Mesodermal cell (in vitro differentiated cells): Measurements from ENCODE around the gene PALLD.

ENCODE experiments used
- H3K27ac ChIP-seq: 2 replicates; pipeline ENCODE4 v1.7.0; 2013; ENCODE audit warnings: mild to moderate bottlenecking, low read depth, low read length, moderate library complexity; ENCODE audit not compliant: severe bottlenecking
- H3K36me3 ChIP-seq: 2 replicates; pipeline ENCODE4 v1.7.1; 2013; ENCODE audit warnings: mild to moderate bottlenecking, low read length, moderate library complexity; ENCODE audit not compliant: control insufficient read depth, insufficient read depth
- H3K4me1 ChIP-seq: one replicate; pipeline ENCODE4 v1.7.1; 2013; ENCODE audit warnings: mild to moderate bottlenecking, low read length; ENCODE audit not compliant: insufficient read depth, control insufficient read depth, poor library complexity, severe bottlenecking
- H3K4me3 ChIP-seq: 2 replicates; pipeline ENCODE4 v1.7.0; 2013; ENCODE audit warnings: low read length, control low read depth, mild to moderate bottlenecking; ENCODE audit not compliant: insufficient read depth, poor library complexity, severe bottlenecking; ENCODE audit errors: extremely low read depth
- H3K9me3 ChIP-seq: 2 replicates; pipeline ENCODE4 v1.7.1; 2013; ENCODE audit warnings: mild to moderate bottlenecking, low read length, moderate library complexity; ENCODE audit not compliant: control insufficient read depth
- WGBS, 2 experiments: methylation state at CpG; one replicate each; pipeline ENCODE4 v1.1.5; 2013; ENCODE audit warnings: missing lambda C conversion rate in 2 of 2; ENCODE audit not compliant: insufficient coverage in 2 of 2; 5-methylcytosine and 5-hydroxymethylcytosine counted together

The PALLD gene

DNA sequence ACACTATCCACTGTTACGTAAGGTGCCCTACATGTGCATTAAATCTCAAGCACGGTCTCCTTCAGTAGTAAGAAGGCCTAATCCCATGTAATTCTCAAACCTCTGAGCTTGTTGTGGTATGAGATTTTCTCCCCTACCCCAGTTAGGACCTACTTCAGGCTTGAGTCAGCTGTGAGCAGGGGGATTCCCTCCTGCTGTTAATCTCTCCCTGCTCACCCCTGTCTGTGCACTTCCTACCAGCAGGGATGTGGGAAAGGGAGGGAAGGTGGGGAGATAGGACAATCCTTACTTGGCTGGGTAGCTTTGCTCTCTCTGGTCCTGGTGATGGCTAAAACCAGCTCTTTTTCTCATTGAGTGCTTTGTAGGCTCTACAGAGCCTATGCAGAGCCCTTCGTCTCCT, 60.8 kb downstream of the PALLD start:
- no peak overlapping the region for H3K4me3 ChIP-seq
- H3K9me3 ChIP-seq: no peaks in the 10 kb centered on the region
- no peaks in the 10 kb centered on the region for H3K4me1 ChIP-seq
- H3K36me3 ChIP-seq: no peaks in the 10 kb centered on the region
- 100% methylated on average over 1 to 2 of the region's 3 CpGs for WGBS, 2 experiments
- H3K27ac ChIP-seq: no peak overlapping the region

GRCh38 chr4:168558599-168558998, 61.7 kb downstream of the PALLD start:
- Histone ChIP-seq H3K27ac (no peak overlapping the region), H3K4me1 (no peaks in the 10 kb centered on the region), H3K9me3 (no peaks in the 10 kb centered on the region), H3K4me3 (no peak overlapping the region), H3K36me3 (no peaks in the 10 kb centered on the region)
- WGBS, 2 experiments: no CpG with 5 or more reads among the region's 1 CpG

GRCh38 chr4:168560184-168561180, 63.6 kb downstream of the PALLD start:
- Histone ChIP-seq H3K36me3 (no peaks in the 10 kb centered on the region), H3K4me3 (no peak overlapping the region), H3K4me1 (no peaks in the 10 kb centered on the region), H3K27ac (no peak overlapping the region), H3K9me3 (no peaks in the 10 kb centered on the region)
- WGBS, 2 experiments: 79 to 86% methylated on average over 1 to 2 of the region's 3 CpGs

DNA sequence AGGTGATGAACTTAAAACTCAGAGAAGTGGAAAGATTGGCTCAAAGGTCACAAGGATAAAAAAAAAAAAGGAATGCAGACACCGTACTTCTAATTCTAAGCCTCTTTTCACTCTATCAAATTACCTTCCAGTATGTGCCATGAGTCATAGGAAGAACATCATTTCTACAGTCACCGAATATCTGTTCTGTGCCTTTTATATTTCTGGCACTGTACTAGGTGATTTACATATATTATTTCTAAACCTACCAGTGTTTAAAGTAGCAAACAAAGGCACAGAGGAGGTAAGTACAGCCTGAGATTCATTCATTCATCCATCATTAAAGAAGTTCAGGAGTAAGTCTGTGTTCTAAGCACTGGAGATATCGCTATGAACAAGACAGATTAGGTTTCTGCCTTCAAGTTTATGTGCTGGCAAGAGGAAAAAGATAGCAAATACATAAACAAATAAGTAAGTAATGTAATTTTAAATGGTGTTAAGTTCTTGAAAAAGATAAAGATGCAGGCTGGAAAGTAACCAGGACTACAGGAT, 65.3 kb downstream of the PALLD start:
- no peaks in the 10 kb centered on the region for H3K9me3 ChIP-seq
- no peaks in the 10 kb centered on the region for H3K4me1 ChIP-seq
- H3K36me3 ChIP-seq: no peaks in the 10 kb centered on the region
- H3K27ac ChIP-seq: no peak overlapping the region
- no peak overlapping the region for H3K4me3 ChIP-seq
- WGBS, 2 experiments: 80 to 100% methylated on average over 1 of the region's 3 CpGs

DNA sequence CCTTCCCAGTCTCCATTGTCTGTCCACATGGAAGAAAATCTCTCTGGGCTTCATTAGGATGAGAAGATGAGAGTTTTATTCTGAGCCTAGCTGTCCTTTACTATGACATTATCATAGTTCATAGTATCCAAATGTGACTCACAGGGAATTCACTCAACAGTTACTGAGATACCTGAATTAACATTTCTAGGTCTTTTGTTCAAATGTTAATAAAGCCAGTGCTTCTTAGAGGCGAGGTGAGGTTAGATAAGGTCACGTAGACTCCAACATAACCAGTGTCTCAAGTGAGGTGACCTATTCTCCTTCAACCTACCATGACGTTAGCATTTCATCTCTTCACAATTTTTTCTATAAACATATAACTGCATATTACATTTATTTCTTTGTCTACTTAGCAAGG, 67.2 kb downstream of the PALLD start:
- Histone ChIP-seq H3K4me3 (no peak overlapping the region), H3K27ac (no peak overlapping the region), H3K4me1 (no peaks in the 10 kb centered on the region), H3K36me3 (no peaks in the 10 kb centered on the region), H3K9me3 (no peaks in the 10 kb centered on the region)
- 73 to 100% methylated on average over 1 to 2 of the region's 3 CpGs for WGBS, 2 experiments

GRCh38 chr4:168565130-168565529, 68.3 kb downstream of the PALLD start:
- no peaks in the 10 kb centered on the region for H3K9me3 ChIP-seq
- H3K36me3 ChIP-seq: no peaks in the 10 kb centered on the region
- H3K4me1 ChIP-seq: no peaks in the 10 kb centered on the region
- H3K27ac ChIP-seq: no peak overlapping the region
- H3K4me3 ChIP-seq: no peak overlapping the region
- WGBS, 2 experiments: 60% methylated on average over 2 of the region's 2 CpGs; no CpG with 5 or more reads in 1 of the 2 experiments

- H3K9me3 ChIP-seq: no peaks in the 10 kb centered on the region
- no peak overlapping the region for H3K4me3 ChIP-seq
- H3K4me1 ChIP-seq: no peaks in the 10 kb centered on the region
- H3K27ac ChIP-seq: no peak overlapping the region
- no peaks in the 10 kb centered on the region for H3K36me3 ChIP-seq
Observed at GRCh38 chr4:168566726-168567125, 69.9 kb downstream of the PALLD start.

GRCh38 chr4:168569066-168569930, 72.4 kb downstream of the PALLD start:
- WGBS, 2 experiments: 92 to 95% methylated on average over 4 of the region's 9 CpGs
- Histone ChIP-seq H3K27ac (no peak overlapping the region), H3K4me3 (no peak overlapping the region)

DNA sequence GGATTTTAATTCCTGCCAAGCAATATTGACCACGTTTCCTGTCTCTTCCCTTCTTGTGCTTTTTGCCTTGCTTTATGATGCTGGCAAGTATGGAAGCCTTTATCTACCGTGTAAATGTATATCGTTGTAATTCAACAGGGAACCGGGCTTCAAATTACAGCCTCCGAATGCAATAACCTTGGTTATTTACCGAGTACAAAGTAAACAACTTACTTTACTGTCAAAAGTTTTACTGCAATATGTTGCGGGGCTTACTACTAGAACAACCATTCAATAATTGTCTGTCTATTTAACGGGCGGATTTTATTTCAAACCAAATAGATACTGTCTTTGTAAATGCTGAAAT, 73.1 kb downstream of the PALLD start:
- no peaks in the 10 kb centered on the region for H3K4me1 ChIP-seq
- 98 to 100% methylated on average over 5 to 6 of the region's 9 CpGs for WGBS, 2 experiments
- H3K4me3 ChIP-seq: no peak overlapping the region
- H3K36me3 ChIP-seq: no peaks in the 10 kb centered on the region
- H3K9me3 ChIP-seq: no peaks in the 10 kb centered on the region
- H3K27ac ChIP-seq: no peak overlapping the region

More at GRCh38 chr4:168569066-168569930, 72.4 kb downstream of the PALLD start:
- Histone ChIP-seq H3K9me3 (no peaks in the 10 kb centered on the region), H3K36me3 (no peaks in the 10 kb centered on the region), H3K4me1 (no peaks in the 10 kb centered on the region)

DNA sequence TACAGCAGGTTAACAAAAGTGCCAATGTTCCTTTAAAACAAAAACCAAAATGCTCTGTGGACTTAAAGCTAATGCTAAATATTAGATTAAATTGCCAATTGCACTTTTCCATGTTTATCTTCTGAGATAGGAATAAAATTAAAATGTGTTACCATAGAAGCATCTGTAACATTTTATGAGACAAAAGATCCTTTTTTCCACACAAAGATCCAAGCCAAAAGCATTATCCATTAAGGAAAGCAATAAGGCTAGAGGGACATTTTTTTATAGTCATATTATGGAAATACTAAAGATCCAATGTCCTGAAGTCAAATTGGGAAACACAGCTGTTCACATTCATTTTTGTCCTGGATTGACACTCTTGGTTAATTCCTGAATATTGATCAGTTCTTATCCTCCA, 73.6 kb downstream of the PALLD start:
- no peak overlapping the region for H3K4me3 ChIP-seq

More for the DNA sequence above, 73.6 kb downstream of the PALLD start:
- no peaks in the 10 kb centered on the region for H3K36me3 ChIP-seq
- H3K9me3 ChIP-seq: no peaks in the 10 kb centered on the region
- H3K4me1 ChIP-seq: no peaks in the 10 kb centered on the region
- no peak overlapping the region for H3K27ac ChIP-seq
